OCI-LY7 (cell line): ENCODE data around the gene NACAD. TPM values are rescaled to one million over a fixed set of nuclear protein-coding genes. Genes with fewer than 3 reads are reported as not detected.

ENCODE experiments used
- BruUV-seq: library from RNA; stranded (reverse); fragments of 400-500 nt; replicated peaks from 2 replicates; lab custom pipeline; 2021; lab: Mats Ljungman, UMichigan
- CTCF ChIA-PET: fragments of 300-600 bp; sonication (Branson Sonifier 250); formaldehyde crosslinking; loops from one replicate; lab custom pipeline; 2022; ENCODE audit warnings: antibody characterized with exemption; ENCODE audit not compliant: unreplicated experiment; lab: Charles Lee
- POLR2A ChIA-PET: fragments of 300-600 bp; sonication (Branson Sonifier 250); formaldehyde crosslinking; loops from one replicate; lab custom pipeline; 2022; ENCODE audit warnings: antibody characterized with exemption; lab: Charles Lee
- DNase-seq: peaks from one replicate; pipeline ENCODE4 v3.0.0-alpha.2; 2015; ENCODE audit warnings: low spot score
- H2AFZ ChIP-seq: fragments of 200-600 bp; sonication (generic), shearing (Covaris generic); 2 replicates; pipeline ENCODE4 v1.6.1; 2014; ENCODE audit warnings: mild to moderate bottlenecking, antibody characterized with exemption, low read length, moderate library complexity
- H3K27ac ChIP-seq: fragments of 200-600 bp; sonication (generic); 2 replicates; pipeline ENCODE4 v1.5.1; 2014; ENCODE audit warnings: mixed run types, low read depth, mild to moderate bottlenecking, moderate library complexity, low read length, inconsistent platforms; ENCODE audit not compliant: poor library complexity, severe bottlenecking
- H3K36me3 ChIP-seq: fragments of 200-600 bp; sonication (generic); 2 replicates; pipeline ENCODE4 v1.6.1; 2014; ENCODE audit warnings: mild to moderate bottlenecking, antibody characterized with exemption, low read length, moderate library complexity, mixed read lengths; ENCODE audit not compliant: insufficient read depth
- H3K4me1 ChIP-seq: fragments of 200-600 bp; sonication (generic); 2 replicates; pipeline ENCODE4 v1.5.1; 2014; ENCODE audit warnings: mild to moderate bottlenecking, low read length; ENCODE audit not compliant: insufficient read depth, poor library complexity, severe bottlenecking
- H3K4me2 ChIP-seq: fragments of 200-600 bp; sonication (generic); 2 replicates; pipeline ENCODE4 v1.6.1; 2014; ENCODE audit warnings: mild to moderate bottlenecking, low read length
- H3K4me3 ChIP-seq: fragments of 200-600 bp; sonication (generic); 2 replicates; pipeline ENCODE4 v1.5.1; 2014; ENCODE audit warnings: mild to moderate bottlenecking, low read depth, low read length; ENCODE audit not compliant: poor library complexity, severe bottlenecking
- H3K79me2 ChIP-seq: fragments of 200-600 bp; sonication (generic); 2 replicates; pipeline ENCODE4 v1.6.1; 2016; ENCODE audit warnings: low read depth, mild to moderate bottlenecking, low read length, moderate library complexity, mixed read lengths; ENCODE audit not compliant: insufficient read depth
- H3K9me2 ChIP-seq: fragments of 200-600 bp; sonication (generic); 2 replicates; pipeline ENCODE4 v1.6.1; 2016; ENCODE audit warnings: mild to moderate bottlenecking, low read length, mixed read lengths; ENCODE audit not compliant: insufficient read depth
- H3K9me3 ChIP-seq: fragments of 200-600 bp; sonication (generic); 2 replicates; pipeline ENCODE4 v1.6.1; 2014; ENCODE audit warnings: mild to moderate bottlenecking, mixed run types, low read length, mixed read lengths
- H4K20me1 ChIP-seq: fragments of 200-600 bp; sonication (generic); 2 replicates; pipeline ENCODE4 v1.6.1; 2014; ENCODE audit warnings: mild to moderate bottlenecking, antibody characterized with exemption, low read length, moderate library complexity, mixed read lengths; ENCODE audit not compliant: insufficient read depth
- EZH2phosphoT487 ChIP-seq: fragments of 200-600 bp; sonication (generic); IDR thresholded peaks from 2 replicates; pipeline ENCODE4 v1.6.1; 2018; ENCODE audit warnings: low read depth, borderline replicate concordance, mild to moderate bottlenecking, mixed run types, antibody characterized with exemption, low read length, moderate library complexity, mixed read lengths
- intact Hi-C: fragments of 100-400 bp; cut with micrococcal nuclease; formaldehyde crosslinking; loops from one replicate; pipeline ENCODE4 v1.10.0; 2022; ENCODE audit not compliant: unreplicated experiment
- total RNA-seq, 2 experiments: library from RNA; depleted of rRNA in 1 of 2; stranded (reverse); fragments of >200 nt in 1 of 2; shearing (Covaris generic) in 1 of 2; gene quantifications; 2 replicates each; pipeline ENCODE4 v1.2.3, GENCODE V29; 2014 to 2022
- TF ChIP-seq, protein P1 (sequence below): fragments of 200-600 bp; sonication (generic); conservative IDR thresholded peaks from 2 replicates; pipeline ENCODE4 v1.5.1; 2014; ENCODE audit warnings: mild to moderate bottlenecking, antibody characterized with exemption, low read length, moderate library complexity, mixed read lengths

Gene NACAD
- total RNA-seq, 2 experiments from 2014 or later = not detected

- CTCF ChIA-PET = no interaction called here
- intact Hi-C loops = no loop called here
- H3K79me2 ChIP-seq = peaks cover 27% of the 10 kb centered on the region
Observed at GRCh38 chr7:45065031-45065995, 23.5 kb downstream of the NACAD start.

GRCh38 chr7:45064047-45064725, 24.6 kb downstream of the NACAD start:
- no peak for TF ChIP-seq EZH2phosphoT487
- TF ChIP-seq, protein P1, sequence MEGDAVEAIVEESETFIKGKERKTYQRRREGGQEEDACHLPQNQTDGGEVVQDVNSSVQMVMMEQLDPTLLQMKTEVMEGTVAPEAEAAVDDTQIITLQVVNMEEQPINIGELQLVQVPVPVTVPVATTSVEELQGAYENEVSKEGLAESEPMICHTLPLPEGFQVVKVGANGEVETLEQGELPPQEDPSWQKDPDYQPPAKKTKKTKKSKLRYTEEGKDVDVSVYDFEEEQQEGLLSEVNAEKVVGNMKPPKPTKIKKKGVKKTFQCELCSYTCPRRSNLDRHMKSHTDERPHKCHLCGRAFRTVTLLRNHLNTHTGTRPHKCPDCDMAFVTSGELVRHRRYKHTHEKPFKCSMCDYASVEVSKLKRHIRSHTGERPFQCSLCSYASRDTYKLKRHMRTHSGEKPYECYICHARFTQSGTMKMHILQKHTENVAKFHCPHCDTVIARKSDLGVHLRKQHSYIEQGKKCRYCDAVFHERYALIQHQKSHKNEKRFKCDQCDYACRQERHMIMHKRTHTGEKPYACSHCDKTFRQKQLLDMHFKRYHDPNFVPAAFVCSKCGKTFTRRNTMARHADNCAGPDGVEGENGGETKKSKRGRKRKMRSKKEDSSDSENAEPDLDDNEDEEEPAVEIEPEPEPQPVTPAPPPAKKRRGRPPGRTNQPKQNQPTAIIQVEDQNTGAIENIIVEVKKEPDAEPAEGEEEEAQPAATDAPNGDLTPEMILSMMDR = no peak
- POLR2A ChIA-PET = interaction anchor here (1.0 kb wide), 1 partner anchor 23 kb away, joined by 4 read pairs; no protein-coding TSS in a partner anchor

More at GRCh38 chr7:45065031-45065995, 23.5 kb downstream of the NACAD start:
- Histone ChIP-seq H3K4me3 (no peak overlapping the region), H3K36me3 (peaks cover 94% of the 10 kb centered on the region), H3K9me2 (no peaks in the 10 kb centered on the region), H4K20me1 (peaks cover 14% of the 10 kb centered on the region; the same call in 1 of the 2 replicates), H3K9me3 (no peaks in the 10 kb centered on the region), H3K4me2 (no peak overlapping the region), H3K4me1 (no peaks in the 10 kb centered on the region), H3K27ac (no peak overlapping the region), H2AFZ (no peak overlapping the region)
- TF ChIP-seq, protein P1 = no peak
- no peak for TF ChIP-seq EZH2phosphoT487
- DNase-seq = no peak
- POLR2A ChIA-PET = interaction anchor here (1.0 kb wide), 1 partner anchor 24 kb away, joined by 4 read pairs; no protein-coding TSS in a partner anchor
- BruUV-seq = no TSS peak

More at GRCh38 chr7:45064047-45064725, 24.6 kb downstream of the NACAD start:
- DNase-seq = no peak
- H3K4me3 ChIP-seq = no peak overlapping the region
- H3K4me1 ChIP-seq = no peaks in the 10 kb centered on the region
- H3K9me3 ChIP-seq = no peaks in the 10 kb centered on the region
- no peak overlapping the region for H2AFZ ChIP-seq
- H3K36me3 ChIP-seq = peaks cover 90% of the 10 kb centered on the region
- CTCF ChIA-PET = interaction anchor here (0.5 kb wide), 1 partner anchor 90 kb away, joined by 3 read pairs; no protein-coding TSS in a partner anchor
- H3K9me2 ChIP-seq = no peaks in the 10 kb centered on the region
- intact Hi-C loops = no loop called here
- BruUV-seq = no TSS peak
- H3K27ac ChIP-seq = no peak overlapping the region
- H4K20me1 ChIP-seq = peaks cover 19% of the 10 kb centered on the region; the same call in 1 of the 2 replicates
- peaks cover 38% of the 10 kb centered on the region for H3K79me2 ChIP-seq
- H3K4me2 ChIP-seq = no peak overlapping the region
